ENCODE measurements around the gene SHMT2. TPM values are rescaled to one million over a fixed set of nuclear protein-coding genes. Genes with fewer than 3 reads are reported as not detected.
A peak's percentile ranks its signal among the peaks of the same experiment; 100 is the strongest.

SHMT2 gene
- total and polyA plus RNA-seq, 2 donors (not counting 3 experiments of a cell fraction or from before 2014, with no cell fraction given) = 155 to 243 TPM

DNA sequence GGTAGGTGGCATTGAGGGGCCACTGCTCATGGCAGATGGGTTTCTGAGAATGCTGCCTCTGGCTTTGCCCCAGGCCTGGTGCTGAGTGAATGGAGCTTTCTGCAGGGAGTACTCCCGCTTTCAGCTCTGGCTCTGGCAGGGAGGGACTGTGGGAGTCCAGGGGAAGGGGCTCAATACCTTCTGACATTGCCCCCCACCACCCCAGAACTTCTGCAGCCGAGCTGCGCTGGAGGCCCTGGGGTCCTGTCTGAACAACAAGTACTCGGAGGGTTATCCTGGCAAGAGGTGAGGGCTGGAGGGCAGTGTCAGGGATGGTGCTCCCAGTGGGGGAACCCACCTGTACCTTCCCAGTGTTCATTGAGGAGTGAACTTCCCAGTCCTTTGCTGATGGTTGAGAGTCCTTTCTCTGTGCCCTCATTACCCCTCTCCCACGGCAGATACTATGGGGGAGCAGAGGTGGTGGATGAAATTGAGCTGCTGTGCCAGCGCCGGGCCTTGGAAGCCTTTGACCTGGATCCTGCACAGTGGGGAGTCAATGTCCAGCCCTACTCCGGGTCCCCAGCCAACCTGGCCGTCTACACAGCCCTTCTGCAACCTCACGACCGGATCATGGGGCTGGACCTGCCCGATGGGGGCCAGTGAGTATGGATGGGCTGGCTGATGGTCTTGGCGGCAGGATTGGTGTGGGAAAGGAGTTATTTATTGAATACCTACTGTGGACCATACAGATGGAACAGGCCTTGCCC, 1.9 kb downstream of the SHMT2 start:
- DNase-seq (ENCODE audit: low read depth, low spot score) (no peak), FAIRE-seq (no peak)
- Histone ChIP-seq H3K4me2 (ENCODE audit: insufficient read depth, low read length) (peak overlapping the region; percentile 77), H3K27ac (ENCODE audit: insufficient read depth, low read depth, low read length) (no peak overlapping the region), H3K27me3 (ENCODE audit: control insufficient read depth in 2 of 2, insufficient read depth in 2 of 2, low read length in 2 of 2) (peaks cover 6 to 9% of the 10 kb centered on the region in 2 experiments), H4K20me1 (replicated peaks; ENCODE audit: control insufficient read depth, extremely low read depth, insufficient read depth, low read length) (no peaks in the 10 kb centered on the region), H3K4me1 (ENCODE audit: control insufficient read depth, extremely low read depth, insufficient read depth, low read length) (peaks cover 18% of the 10 kb centered on the region), H2AFZ (ENCODE audit: low read depth, low read length) (no peak overlapping the region), H3K4me3 (replicated peaks in 1 of 3; ENCODE audit: insufficient read depth in 1 of 3, low read depth in 1 of 3, low read length in 3 of 3) (no peak overlapping the region), H3K9me3 (replicated peaks; ENCODE audit: control insufficient read depth, insufficient read depth, low read length) (no peaks in the 10 kb centered on the region), H3K9me1 (replicated peaks; ENCODE audit: control insufficient read depth, extremely low read depth, insufficient read depth, low read length) (no peaks in the 10 kb centered on the region), H3K9ac (replicated peaks; ENCODE audit: extremely low read depth, insufficient read depth, low read length) (peak overlapping the region; percentile 96), H3K36me3 (ENCODE audit: control insufficient read depth in 2 of 2, extremely low read depth in 1 of 2, insufficient read depth in 2 of 2, low read length in 2 of 2) (peaks cover 3 to 27% of the 10 kb centered on the region in 2 experiments), H3K79me2 (ENCODE audit: control insufficient read depth, insufficient read depth, low read length) (peaks cover 23% of the 10 kb centered on the region)
- intact Hi-C loops (cut with micrococcal nuclease) = no loop called here
- dilution Hi-C loops (cut with MboI; ENCODE audit: extremely low pct_ligation_motif_present, low sequenced_read_pairs) = no loop called here
- ChIA-PET POLR2A (interaction anchor here (0.6 kb wide), 1 partner anchor 49 kb away, joined by 7 read pairs; no protein-coding TSS in a partner anchor), CTCF (interaction anchor here (3.6 to 5.0 kb wide), 2 partner anchors 9 to 17 kb away, joined by 54 to 129 read pairs; no protein-coding TSS in a partner anchor)
- BruUV-seq (replicated peaks) = no TSS peak
- TF ChIP-seq POLR2A (IDR thresholded peaks at IDR 0.05; ENCODE audit: low read depth, low read length) = no peak
- TF ChIP-seq POLR2AphosphoS5 (IDR thresholded peaks at IDR 0.05; ENCODE audit: insufficient read depth, low read depth, low read length) = no peak
- TF ChIP-seq, protein P1, sequence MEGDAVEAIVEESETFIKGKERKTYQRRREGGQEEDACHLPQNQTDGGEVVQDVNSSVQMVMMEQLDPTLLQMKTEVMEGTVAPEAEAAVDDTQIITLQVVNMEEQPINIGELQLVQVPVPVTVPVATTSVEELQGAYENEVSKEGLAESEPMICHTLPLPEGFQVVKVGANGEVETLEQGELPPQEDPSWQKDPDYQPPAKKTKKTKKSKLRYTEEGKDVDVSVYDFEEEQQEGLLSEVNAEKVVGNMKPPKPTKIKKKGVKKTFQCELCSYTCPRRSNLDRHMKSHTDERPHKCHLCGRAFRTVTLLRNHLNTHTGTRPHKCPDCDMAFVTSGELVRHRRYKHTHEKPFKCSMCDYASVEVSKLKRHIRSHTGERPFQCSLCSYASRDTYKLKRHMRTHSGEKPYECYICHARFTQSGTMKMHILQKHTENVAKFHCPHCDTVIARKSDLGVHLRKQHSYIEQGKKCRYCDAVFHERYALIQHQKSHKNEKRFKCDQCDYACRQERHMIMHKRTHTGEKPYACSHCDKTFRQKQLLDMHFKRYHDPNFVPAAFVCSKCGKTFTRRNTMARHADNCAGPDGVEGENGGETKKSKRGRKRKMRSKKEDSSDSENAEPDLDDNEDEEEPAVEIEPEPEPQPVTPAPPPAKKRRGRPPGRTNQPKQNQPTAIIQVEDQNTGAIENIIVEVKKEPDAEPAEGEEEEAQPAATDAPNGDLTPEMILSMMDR (IDR thresholded peaks at IDR 0.05; ENCODE audit: extremely low read depth in 1 of 2, insufficient read depth in 1 of 2, low read depth in 1 of 2, low read length in 2 of 2) = no peak
- TF ChIP-seq GATA2 (IDR thresholded peaks at IDR 0.05; ENCODE audit: insufficient read depth, insufficient read length, low read depth, low read length) = no peak
- TF ChIP-seq MAX (IDR thresholded peaks at IDR 0.05; ENCODE audit: insufficient read depth, insufficient read length) = no peak
- no peak for TF ChIP-seq MYC (IDR thresholded peaks at IDR 0.05; ENCODE audit: low read depth, low read length)
- no peak for TF ChIP-seq JUN (IDR thresholded peaks at IDR 0.05; ENCODE audit: borderline replicate concordance, insufficient read depth, insufficient read length, low read depth)
- TF ChIP-seq EZH2 (IDR thresholded peaks at IDR 0.05; ENCODE audit: borderline replicate concordance, low read depth, low read length, severe bottlenecking) = no peak
- no peak for TF ChIP-seq FOS (IDR thresholded peaks at IDR 0.05; ENCODE audit: borderline replicate concordance, insufficient read depth, low read length)
